ENCODE results near the gene ROMO1. TPM values are rescaled to one million over a fixed set of nuclear protein-coding genes. Genes with fewer than 3 reads are reported as not detected.
"Not testable (repeated sequence)": the region's sequence is repeated elsewhere in the genome, so short reads cannot be mapped to it uniquely, and the experiment has no call there.

ROMO1 gene
- total and polyA plus RNA-seq, 8 donors: 101 to 651 (median 345) TPM

DNA sequence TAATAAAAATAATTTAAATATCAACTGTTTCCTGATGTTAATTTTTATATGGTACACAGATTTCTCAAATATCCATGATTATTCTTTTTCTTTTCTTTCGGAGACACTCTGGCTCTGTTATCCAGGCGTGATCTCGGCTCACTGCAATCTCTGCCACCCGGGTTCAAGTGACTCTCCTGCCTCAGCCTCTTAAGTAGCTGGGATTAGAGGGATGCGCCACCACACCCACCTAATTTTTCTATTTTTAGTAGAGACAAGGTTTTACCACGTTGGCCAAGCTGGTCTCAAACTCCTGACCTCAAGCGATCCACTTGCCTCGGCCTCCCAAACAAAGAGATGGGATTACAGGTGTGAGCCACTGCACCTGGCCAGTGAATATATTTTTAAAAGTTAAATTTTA is 20.5 kb downstream of the ROMO1 start:
- Histone ChIP-seq H3K4me3 (no peak overlapping the region), H3K9me3 (no peaks in the 10 kb centered on the region), H3K36me3 (peaks cover 98 to 100% (median 100%) of the 10 kb centered on the region in 4 donors), H3K4me1 (peaks cover 12 to 90% (median 39%) of the 10 kb centered on the region in 4 donors), H3K27ac (no peak overlapping the region), H3K27me3 (no peaks in the 10 kb centered on the region)
- WGBS, 5 donors: 69 to 72% (median 71%) methylated on average over 8 of the region's 8 CpGs
- no peak for DNase-seq
- intact Hi-C loops (cut with DNase I; ENCODE audit: low total_unique reads): no loop called here
- TF ChIP-seq POLR2AphosphoS5 (IDR thresholded peaks at IDR 0.05): no peak
- no peak for TF ChIP-seq EP300 (IDR thresholded peaks at IDR 0.05)
- TF ChIP-seq, protein P1, sequence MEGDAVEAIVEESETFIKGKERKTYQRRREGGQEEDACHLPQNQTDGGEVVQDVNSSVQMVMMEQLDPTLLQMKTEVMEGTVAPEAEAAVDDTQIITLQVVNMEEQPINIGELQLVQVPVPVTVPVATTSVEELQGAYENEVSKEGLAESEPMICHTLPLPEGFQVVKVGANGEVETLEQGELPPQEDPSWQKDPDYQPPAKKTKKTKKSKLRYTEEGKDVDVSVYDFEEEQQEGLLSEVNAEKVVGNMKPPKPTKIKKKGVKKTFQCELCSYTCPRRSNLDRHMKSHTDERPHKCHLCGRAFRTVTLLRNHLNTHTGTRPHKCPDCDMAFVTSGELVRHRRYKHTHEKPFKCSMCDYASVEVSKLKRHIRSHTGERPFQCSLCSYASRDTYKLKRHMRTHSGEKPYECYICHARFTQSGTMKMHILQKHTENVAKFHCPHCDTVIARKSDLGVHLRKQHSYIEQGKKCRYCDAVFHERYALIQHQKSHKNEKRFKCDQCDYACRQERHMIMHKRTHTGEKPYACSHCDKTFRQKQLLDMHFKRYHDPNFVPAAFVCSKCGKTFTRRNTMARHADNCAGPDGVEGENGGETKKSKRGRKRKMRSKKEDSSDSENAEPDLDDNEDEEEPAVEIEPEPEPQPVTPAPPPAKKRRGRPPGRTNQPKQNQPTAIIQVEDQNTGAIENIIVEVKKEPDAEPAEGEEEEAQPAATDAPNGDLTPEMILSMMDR (IDR thresholded peaks at IDR 0.05): no peak
- TF ChIP-seq POLR2A (IDR thresholded peaks at IDR 0.05): no peak

DNA sequence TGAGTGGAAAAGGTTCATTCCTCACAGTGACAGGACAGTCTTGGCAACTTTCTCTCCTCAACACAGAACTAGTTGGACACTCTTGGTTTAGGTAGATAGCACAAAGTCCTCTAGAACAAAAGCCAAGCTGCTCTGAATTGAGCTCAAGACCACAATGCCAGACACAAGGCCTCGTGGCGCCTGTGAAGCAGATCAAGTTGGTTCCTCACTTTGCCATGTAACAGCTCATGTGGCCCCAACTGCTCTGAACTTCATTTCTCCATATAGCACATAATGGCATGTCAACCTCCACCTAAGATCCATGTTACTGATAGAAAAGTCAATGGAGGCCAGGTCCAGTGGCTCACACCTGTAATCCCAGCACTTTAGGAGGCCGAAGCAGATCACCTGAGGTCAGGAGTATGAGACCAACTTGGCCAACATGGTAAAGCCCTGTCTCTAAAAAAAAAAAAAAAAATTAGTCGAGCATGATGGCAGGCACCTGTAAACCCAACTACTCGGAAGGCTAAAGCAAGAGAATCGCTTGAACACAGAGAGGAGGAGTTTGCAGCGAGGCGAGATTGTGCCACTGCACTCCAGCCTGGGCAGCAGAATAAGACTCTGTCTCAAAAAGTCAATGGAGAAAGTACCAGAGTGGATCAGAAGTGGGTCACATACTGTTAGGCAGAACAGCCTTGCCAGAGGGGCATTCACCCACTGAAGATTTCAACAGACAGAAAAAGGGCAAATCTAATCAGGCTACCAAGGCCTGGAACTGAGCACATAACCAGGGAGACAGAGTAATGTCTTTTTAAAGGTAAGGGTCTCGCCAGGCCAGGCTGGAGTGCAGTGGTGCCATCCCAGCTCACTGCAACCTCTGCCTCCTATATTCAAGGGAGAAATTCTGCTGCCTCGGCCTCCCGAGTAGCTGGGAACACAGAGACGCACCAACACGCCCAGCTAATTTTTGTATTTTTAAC is 21.2 kb downstream of the ROMO1 start:
- H3K36me3 ChIP-seq: peaks cover 96 to 100% (median 100%) of the 10 kb centered on the region in 4 donors
- H3K9me3 ChIP-seq: no peaks in the 10 kb centered on the region
- TF ChIP-seq POLR2A (IDR thresholded peaks at IDR 0.05): no peak
- TF ChIP-seq, protein P1 (IDR thresholded peaks at IDR 0.05): no peak
- no peak for TF ChIP-seq POLR2AphosphoS5 (IDR thresholded peaks at IDR 0.05)
- no peak for TF ChIP-seq EP300 (IDR thresholded peaks at IDR 0.05)
- no peaks in the 10 kb centered on the region for H3K27me3 ChIP-seq
- no peak overlapping the region for H3K4me3 ChIP-seq
- H3K27ac ChIP-seq: no peak overlapping the region
- H3K4me1 ChIP-seq: peaks cover 12 to 87% (median 38%) of the 10 kb centered on the region in 4 donors
- no peak for DNase-seq
- intact Hi-C loops (cut with DNase I; ENCODE audit: low total_unique reads): no loop called here
- 87 to 93% (median 91%) methylated on average over 12 to 13 of the region's 13 CpGs for WGBS, 5 donors

DNA sequence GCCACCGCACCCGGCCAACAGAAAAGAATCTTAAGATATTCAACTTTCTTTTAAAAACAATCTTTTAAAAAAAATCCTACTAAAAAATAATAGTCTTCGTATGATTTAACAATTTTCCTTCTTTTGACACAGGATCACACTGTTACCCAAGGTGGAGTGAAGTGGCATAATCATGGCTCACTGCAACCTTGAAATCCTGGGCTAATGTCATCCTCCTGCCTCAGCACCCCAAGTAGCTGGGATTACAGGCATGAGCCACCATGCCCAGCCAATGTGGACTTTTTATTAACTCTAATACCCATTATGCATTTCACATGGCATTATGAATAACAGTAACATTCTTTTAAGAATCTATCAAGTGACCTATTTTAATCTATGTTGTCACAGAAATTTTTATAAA is 22.0 kb downstream of the ROMO1 start:
- Histone ChIP-seq H3K36me3 (peaks cover 96 to 100% (median 100%) of the 10 kb centered on the region in 4 donors), H3K4me3 (no peak overlapping the region), H3K4me1 (peaks cover 12 to 87% (median 39%) of the 10 kb centered on the region in 4 donors), H3K9me3 (no peaks in the 10 kb centered on the region), H3K27me3 (no peaks in the 10 kb centered on the region), H3K27ac (peak overlapping the region in 1 of 5 donors; percentile 27)
- DNase-seq: no peak
- intact Hi-C loops (cut with DNase I; ENCODE audit: low total_unique reads): no loop called here
- WGBS, 5 donors: 93 to 96% (median 94%) methylated on average over 3 of the region's 3 CpGs
- TF ChIP-seq EP300 (IDR thresholded peaks at IDR 0.05): no peak
- TF ChIP-seq POLR2A (IDR thresholded peaks at IDR 0.05): no peak
- TF ChIP-seq, protein P1 (IDR thresholded peaks at IDR 0.05): no peak
- no peak for TF ChIP-seq POLR2AphosphoS5 (IDR thresholded peaks at IDR 0.05)

DNA sequence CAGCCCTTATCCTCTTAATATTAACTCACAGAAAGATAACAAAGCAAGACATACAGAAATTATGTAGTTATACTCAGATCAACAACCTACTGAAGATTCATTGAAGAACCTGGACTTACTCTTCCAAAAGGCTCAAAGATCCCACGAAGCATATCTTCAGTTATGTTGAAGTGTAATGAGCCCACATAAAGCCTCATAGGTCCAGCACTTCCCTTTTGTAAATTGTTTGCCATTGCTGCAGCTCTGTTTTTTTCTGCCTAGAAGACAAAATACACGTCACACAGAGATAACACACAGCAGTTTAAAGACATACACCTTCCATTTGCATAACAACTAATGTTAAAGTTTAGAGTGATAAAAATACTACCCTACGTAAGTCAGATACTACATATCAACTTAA is 22.4 kb downstream of the ROMO1 start:
- peaks cover 12 to 88% (median 39%) of the 10 kb centered on the region in 4 donors for H3K4me1 ChIP-seq
- no peaks in the 10 kb centered on the region for H3K27me3 ChIP-seq
- intact Hi-C loops (cut with DNase I; ENCODE audit: low total_unique reads): no loop called here
- no peak for DNase-seq
- H3K9me3 ChIP-seq: no peaks in the 10 kb centered on the region
- peak overlapping the region in 1 of 5 donors; percentile 27 for H3K27ac ChIP-seq
- no peak overlapping the region for H3K4me3 ChIP-seq
- TF ChIP-seq, protein P1 (IDR thresholded peaks at IDR 0.05): no peak
- TF ChIP-seq EP300 (IDR thresholded peaks at IDR 0.05) (no peak), POLR2A (IDR thresholded peaks at IDR 0.05) (no peak), POLR2AphosphoS5 (IDR thresholded peaks at IDR 0.05) (no peak)
- H3K36me3 ChIP-seq: peaks cover 96 to 100% (median 100%) of the 10 kb centered on the region in 4 donors
- WGBS, 5 donors: 32 to 52% (median 48%) methylated on average over 3 of the region's 3 CpGs

DNA sequence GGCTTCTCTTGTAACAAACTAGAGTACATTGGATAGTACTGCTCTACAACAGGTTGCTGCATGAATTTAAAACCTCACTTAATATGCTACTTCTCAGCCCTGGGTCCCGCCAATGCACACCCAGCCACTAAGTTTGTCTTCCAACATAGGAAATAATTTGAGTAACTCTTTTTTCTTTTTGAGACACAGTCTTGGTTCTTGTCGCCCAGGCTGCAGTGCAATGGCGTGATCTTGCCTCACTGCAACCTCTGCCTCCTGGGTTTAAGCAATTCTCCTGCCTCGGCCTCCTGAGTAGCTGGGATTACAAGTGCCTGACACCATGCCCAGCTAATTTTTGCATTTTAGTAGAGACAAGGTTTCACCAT is 24.1 kb downstream of the ROMO1 start:
- H3K4me3 ChIP-seq; DNase-seq; H3K9me3 ChIP-seq; H3K27ac ChIP-seq; H3K27me3 ChIP-seq; intact Hi-C loops (cut with DNase I; ENCODE audit: low total_unique reads): not testable (repeated sequence)
- peaks cover 12 to 90% (median 36%) of the 10 kb centered on the region in 4 donors for H3K4me1 ChIP-seq
- peaks cover 98 to 100% (median 100%) of the 10 kb centered on the region in 4 donors for H3K36me3 ChIP-seq
- WGBS, 5 donors: 77 to 93% (median 91%) methylated on average over 4 of the region's 4 CpGs

DNA sequence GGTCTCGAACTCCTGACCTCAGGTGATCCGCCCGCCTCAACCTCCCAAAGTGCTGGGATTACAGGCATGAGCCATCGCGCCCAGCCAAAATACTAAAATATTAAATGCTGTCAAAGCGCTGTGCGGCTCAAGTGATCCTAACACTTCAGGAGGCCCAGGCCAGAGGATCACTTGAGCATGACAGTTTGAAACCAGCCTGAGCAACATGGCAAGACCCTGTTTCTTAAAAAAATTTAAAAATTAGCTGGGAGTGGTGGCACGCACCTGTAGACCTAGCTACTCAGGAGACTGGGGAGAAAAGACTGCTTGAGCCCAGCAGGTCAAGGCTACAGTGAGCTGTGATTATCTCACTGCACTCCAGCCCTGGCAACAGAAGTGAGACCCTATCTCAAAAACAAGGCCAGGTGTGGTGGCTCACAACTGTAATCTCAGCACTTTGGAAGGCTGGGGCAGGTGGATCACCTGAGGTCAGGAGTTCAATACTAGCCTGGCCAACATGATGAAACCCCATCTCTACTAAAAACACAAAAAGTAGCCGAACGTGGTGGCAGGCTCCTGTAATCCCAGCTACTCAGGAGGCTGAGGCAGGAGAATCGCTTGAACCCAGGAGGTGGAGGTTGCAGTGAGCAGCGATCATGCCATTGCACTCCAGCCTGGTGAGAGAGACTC is 24.6 kb downstream of the ROMO1 start:
- H3K9me3 ChIP-seq; intact Hi-C loops (cut with DNase I; ENCODE audit: low total_unique reads); H3K27ac ChIP-seq; H3K4me3 ChIP-seq; H3K27me3 ChIP-seq; DNase-seq: not testable (repeated sequence)
- H3K36me3 ChIP-seq: peaks cover 98 to 100% (median 100%) of the 10 kb centered on the region in 4 donors
- peaks cover 12 to 89% (median 38%) of the 10 kb centered on the region in 4 donors for H3K4me1 ChIP-seq
- 91 to 93% (median 92%) methylated on average over 12 of the region's 12 CpGs for WGBS, 5 donors
